Upper lobe of right lung (tissue), 1 donor: ENCODE results near the gene RAB31. TPM values are rescaled to one million over a fixed set of nuclear protein-coding genes. Genes with fewer than 3 reads are reported as not detected.

Experiments used
- ATAC-seq: fragments of 200-7000 bp; cut with Tn5 transposase; one replicate; pipeline ENCODE4 v1.9.1; 2020; ENCODE audit warnings: mild to moderate bottlenecking, moderate library complexity
- DNase-seq: peaks from one replicate; pipeline ENCODE4 v3.0.0-alpha.2; 2020
- H3K27ac ChIP-seq: fragments of 200-600 bp; one replicate; pipeline ENCODE4 v1.8.0; 2022
- H3K27me3 ChIP-seq: fragments of 200-600 bp; one replicate; pipeline ENCODE4 v1.8.0; 2022; ENCODE audit warnings: mild to moderate bottlenecking
- H3K36me3 ChIP-seq: fragments of 200-600 bp; one replicate; pipeline ENCODE4 v1.8.0; 2022
- H3K4me1 ChIP-seq: fragments of 200-600 bp; one replicate; pipeline ENCODE4 v1.8.0; 2022
- H3K4me3 ChIP-seq: fragments of 200-600 bp; one replicate; pipeline ENCODE4 v1.8.0; 2022; ENCODE audit warnings: mild to moderate bottlenecking
- H3K9me3 ChIP-seq: fragments of 200-600 bp; one replicate; pipeline ENCODE4 v1.8.0; 2022
- CTCF ChIP-seq: fragments of 200-600 bp; IDR thresholded peaks from one replicate; pipeline ENCODE4 v1.8.0; 2022; ENCODE audit warnings: antibody characterized with exemption
- intact Hi-C: fragments of 100-400 bp; cut with DNase I; formaldehyde crosslinking; loops from one replicate; pipeline ENCODE4 v1.11.0; 2022
- total RNA-seq: library from RNA; stranded (reverse); fragmentation: NEBNext Ultra II Directional; extraction: Animal tissue kit (Norgen Biotek cat#: 25700); gene quantifications from one replicate; pipeline ENCODE4 v1.2.1, GENCODE V29; 2021
- donor health status: DM: no; HTN: yes; CAD: no; lungs with severe emphysema.

Gene RAB31
- total RNA-seq, 1 donor from 2014 or later, result 137 TPM

- no peak overlapping the region for H3K27ac ChIP-seq
- DNase-seq (no peak), ATAC-seq (peak; percentile 44)
- peaks cover 13% of the 10 kb centered on the region for H3K4me1 ChIP-seq
- H3K27me3 ChIP-seq, result no peaks in the 10 kb centered on the region
- intact Hi-C loops, result no loop called here
- no peaks in the 10 kb centered on the region for H3K36me3 ChIP-seq
- no peak overlapping the region for H3K4me3 ChIP-seq
- H3K9me3 ChIP-seq, result no peaks in the 10 kb centered on the region
- TF ChIP-seq CTCF, result no peak
Observed at GRCh38 chr18:9715978-9716774, 8.1 kb downstream of the RAB31 start.

DNA sequence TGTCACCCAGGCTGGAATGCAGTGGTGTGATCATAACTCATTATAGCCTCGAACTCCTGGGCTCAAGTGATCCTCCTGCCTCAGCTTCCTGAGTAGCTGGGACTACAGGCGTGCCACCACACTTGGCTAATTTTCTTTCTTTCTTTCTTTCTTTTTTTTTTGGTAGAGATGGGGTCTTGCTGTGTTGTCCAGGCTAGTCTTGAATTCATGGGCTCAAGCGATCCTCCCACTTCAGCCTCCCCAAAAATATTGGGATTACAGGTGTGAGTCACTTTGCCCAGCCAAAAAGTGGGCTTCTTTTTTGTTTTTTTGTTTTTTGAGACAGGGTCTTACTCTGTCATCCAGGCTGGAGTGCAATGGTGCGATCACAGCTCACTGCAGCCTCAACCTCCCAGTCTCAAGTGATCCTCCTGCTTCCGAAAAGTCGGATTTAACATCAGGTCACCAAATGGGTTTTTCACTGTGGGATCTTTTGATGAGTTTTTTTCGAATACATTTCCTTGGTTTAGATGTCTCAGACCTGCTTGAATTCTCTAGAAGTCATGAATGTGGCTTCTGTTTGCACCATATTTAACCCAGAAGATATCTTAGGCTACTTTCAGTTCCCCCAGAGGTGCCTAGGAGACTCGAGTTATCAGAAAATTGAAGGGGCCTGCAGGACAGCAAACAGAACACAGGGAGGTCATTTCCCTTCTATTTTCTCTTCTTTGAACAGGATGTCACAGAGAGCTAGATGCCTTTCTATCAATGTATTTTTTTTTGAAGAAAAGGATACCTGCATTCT lies 8.9 kb downstream of the RAB31 start:
- no peak overlapping the region for H3K4me3 ChIP-seq
- no peaks in the 10 kb centered on the region for H3K27me3 ChIP-seq
- H3K4me1 ChIP-seq, result peaks cover 13% of the 10 kb centered on the region
- intact Hi-C loops, result no loop called here
- TF ChIP-seq CTCF, result no peak
- H3K9me3 ChIP-seq, result no peaks in the 10 kb centered on the region
- DNase-seq (no peak), ATAC-seq (no peak)
- no peaks in the 10 kb centered on the region for H3K36me3 ChIP-seq
- H3K27ac ChIP-seq, result no peak overlapping the region

- Histone ChIP-seq H3K9me3 (no peaks in the 10 kb centered on the region), H3K4me1 (peaks cover 10% of the 10 kb centered on the region), H3K36me3 (peaks cover 9% of the 10 kb centered on the region), H3K4me3 (no peak overlapping the region), H3K27ac (no peak overlapping the region), H3K27me3 (no peaks in the 10 kb centered on the region)
- DNase-seq, result peak; percentile 71
- peak; percentile 48 for ATAC-seq
- intact Hi-C loops, result no loop called here
- TF ChIP-seq CTCF, result no peak
Observed at GRCh38 chr18:9719421-9719981, 11.4 kb downstream of the RAB31 start.

DNA sequence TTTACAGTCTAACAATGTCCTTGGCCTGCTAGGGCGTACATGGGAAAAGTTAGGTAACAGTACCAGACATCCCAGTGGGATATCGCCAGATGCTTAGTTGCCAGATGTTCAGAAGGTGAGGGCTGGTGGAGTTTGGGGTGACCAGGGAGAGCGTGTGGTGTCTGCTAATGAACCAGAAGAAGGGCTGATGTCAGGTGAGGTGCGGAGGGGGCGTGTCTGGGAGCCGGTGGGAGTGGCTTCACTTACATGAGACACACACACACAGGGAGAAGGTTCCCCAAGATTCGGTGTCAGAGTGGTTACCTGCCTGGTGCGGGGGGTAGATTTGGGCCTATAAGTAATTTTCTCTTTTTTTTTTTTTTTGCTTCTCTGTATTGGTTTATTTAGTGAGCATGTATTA lies 12.2 kb downstream of the RAB31 start:
- Histone ChIP-seq H3K4me3 (no peak overlapping the region), H3K4me1 (peaks cover 10% of the 10 kb centered on the region), H3K27me3 (no peaks in the 10 kb centered on the region), H3K27ac (no peak overlapping the region), H3K36me3 (peaks cover 9% of the 10 kb centered on the region), H3K9me3 (no peaks in the 10 kb centered on the region)
- DNase-seq (no peak), ATAC-seq (no peak)
- intact Hi-C loops, result no loop called here
- TF ChIP-seq CTCF, result no peak

- Histone ChIP-seq H3K27ac (no peak overlapping the region), H3K4me3 (no peak overlapping the region), H3K9me3 (no peaks in the 10 kb centered on the region), H3K4me1 (peaks cover 10% of the 10 kb centered on the region), H3K27me3 (no peaks in the 10 kb centered on the region), H3K36me3 (peaks cover 9% of the 10 kb centered on the region)
- ATAC-seq, result peak; percentile 19
- TF ChIP-seq CTCF, result no peak
- no peak for DNase-seq
- intact Hi-C loops, result no loop called here
Observed at GRCh38 chr18:9721893-9722550, 13.9 kb downstream of the RAB31 start.
